ENCODE results near the gene ACOX1. TPM values are rescaled to one million over a fixed set of nuclear protein-coding genes. Genes with fewer than 3 reads are reported as not detected.

The ACOX1 gene
- total RNA-seq, 1 donor from 2014 or later, result 23.3 TPM

DNA sequence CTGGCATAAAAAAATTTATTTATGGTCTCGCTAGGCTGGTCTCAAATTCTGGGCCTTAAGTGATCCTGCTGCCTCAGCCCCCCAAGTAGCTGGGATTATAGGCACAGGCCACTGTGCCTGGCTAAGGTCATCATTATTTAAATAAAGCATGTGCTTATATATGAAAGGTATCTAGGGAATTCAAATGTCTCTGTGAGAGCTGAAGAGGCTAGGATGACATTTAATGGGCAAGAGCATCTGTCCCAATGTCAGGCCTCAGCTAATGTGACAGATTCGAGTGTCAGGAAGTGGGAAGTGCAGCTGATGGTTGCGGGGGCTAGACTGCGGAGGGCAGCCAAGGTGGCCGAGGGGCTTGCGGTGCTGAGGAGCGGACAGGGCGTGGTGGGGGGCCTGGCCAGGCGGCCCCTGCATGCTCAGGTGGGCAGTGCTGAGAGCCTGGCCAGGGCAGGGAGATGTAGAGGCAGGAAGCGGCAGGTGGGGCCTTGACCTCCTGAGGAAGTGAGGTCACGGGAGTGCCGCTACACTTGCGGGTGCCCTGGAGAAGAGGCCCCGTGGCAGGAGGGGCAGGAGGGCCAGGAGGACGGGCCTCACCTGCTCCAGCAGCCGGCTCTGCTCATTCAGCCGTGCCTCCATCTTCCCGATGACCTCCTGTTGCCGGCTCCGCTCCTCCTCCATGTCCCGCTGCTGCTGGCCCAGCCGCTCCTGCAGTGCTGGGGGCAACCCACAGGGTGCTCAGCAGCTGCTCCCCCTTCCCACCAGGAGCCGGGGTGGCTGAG, 61.6 kb downstream of the ACOX1 start:
- intact Hi-C loops (cut with micrococcal nuclease), result no loop called here
- ChIA-PET CTCF (no interaction called here), POLR2A (interaction anchor here (1.3 kb wide), 1 partner anchor 62 kb away, joined by 4 read pairs; the partner anchor contains the start of gene WBP2)
- Mint-ChIP-seq H3K4me3 (no peak overlapping the region), H3K4me1 (no peaks in the 10 kb centered on the region), H3K9me3 (no peaks in the 10 kb centered on the region), H3K36me3 (ENCODE audit: low read depth) (peaks cover 12% of the 10 kb centered on the region), H3K27me3 (no peaks in the 10 kb centered on the region), H3K27ac (no peak overlapping the region)
- no peak for ATAC-seq (ENCODE audit: low read depth)
- no peak for DNase-seq
- TF ChIP-seq, protein P1, sequence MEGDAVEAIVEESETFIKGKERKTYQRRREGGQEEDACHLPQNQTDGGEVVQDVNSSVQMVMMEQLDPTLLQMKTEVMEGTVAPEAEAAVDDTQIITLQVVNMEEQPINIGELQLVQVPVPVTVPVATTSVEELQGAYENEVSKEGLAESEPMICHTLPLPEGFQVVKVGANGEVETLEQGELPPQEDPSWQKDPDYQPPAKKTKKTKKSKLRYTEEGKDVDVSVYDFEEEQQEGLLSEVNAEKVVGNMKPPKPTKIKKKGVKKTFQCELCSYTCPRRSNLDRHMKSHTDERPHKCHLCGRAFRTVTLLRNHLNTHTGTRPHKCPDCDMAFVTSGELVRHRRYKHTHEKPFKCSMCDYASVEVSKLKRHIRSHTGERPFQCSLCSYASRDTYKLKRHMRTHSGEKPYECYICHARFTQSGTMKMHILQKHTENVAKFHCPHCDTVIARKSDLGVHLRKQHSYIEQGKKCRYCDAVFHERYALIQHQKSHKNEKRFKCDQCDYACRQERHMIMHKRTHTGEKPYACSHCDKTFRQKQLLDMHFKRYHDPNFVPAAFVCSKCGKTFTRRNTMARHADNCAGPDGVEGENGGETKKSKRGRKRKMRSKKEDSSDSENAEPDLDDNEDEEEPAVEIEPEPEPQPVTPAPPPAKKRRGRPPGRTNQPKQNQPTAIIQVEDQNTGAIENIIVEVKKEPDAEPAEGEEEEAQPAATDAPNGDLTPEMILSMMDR (IDR thresholded peaks at IDR 0.05), result no peak

DNA sequence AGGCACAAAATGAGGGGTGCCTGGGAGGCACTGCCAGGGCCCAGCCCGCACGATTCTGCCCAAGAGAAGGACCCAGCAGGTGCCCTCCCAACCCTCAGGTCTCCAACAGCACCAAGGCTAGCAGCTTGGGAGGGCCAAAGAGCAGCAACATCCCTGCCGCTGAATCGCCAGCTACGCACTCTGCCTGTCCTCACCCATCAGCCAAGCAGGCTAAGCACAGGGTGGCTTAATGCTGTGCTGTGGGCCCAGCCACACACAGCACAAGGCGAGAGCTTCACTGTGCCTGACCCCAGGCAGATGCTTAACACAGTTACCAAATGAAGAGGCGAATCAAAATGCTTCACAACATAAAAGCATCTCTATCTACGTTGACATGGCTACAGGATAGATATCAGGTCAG, 63.7 kb downstream of the ACOX1 start:
- H3K27me3 Mint-ChIP-seq, result no peaks in the 10 kb centered on the region
- no peak overlapping the region for H3K4me3 Mint-ChIP-seq
- DNase-seq (no peak), ATAC-seq (ENCODE audit: low read depth) (no peak)
- no peaks in the 10 kb centered on the region for H3K4me1 Mint-ChIP-seq
- TF ChIP-seq, protein P1 (IDR thresholded peaks at IDR 0.05), result no peak
- intact Hi-C loops (cut with micrococcal nuclease), result no loop called here
- ChIA-PET POLR2A (interaction anchor here (0.6 kb wide), 1 partner anchor 128 kb away, joined by 3 read pairs; no protein-coding TSS in a partner anchor), CTCF (no interaction called here)
- no peak overlapping the region for H3K27ac Mint-ChIP-seq
- H3K9me3 Mint-ChIP-seq, result no peaks in the 10 kb centered on the region
- H3K36me3 Mint-ChIP-seq (ENCODE audit: low read depth), result peaks cover 12% of the 10 kb centered on the region

DNA sequence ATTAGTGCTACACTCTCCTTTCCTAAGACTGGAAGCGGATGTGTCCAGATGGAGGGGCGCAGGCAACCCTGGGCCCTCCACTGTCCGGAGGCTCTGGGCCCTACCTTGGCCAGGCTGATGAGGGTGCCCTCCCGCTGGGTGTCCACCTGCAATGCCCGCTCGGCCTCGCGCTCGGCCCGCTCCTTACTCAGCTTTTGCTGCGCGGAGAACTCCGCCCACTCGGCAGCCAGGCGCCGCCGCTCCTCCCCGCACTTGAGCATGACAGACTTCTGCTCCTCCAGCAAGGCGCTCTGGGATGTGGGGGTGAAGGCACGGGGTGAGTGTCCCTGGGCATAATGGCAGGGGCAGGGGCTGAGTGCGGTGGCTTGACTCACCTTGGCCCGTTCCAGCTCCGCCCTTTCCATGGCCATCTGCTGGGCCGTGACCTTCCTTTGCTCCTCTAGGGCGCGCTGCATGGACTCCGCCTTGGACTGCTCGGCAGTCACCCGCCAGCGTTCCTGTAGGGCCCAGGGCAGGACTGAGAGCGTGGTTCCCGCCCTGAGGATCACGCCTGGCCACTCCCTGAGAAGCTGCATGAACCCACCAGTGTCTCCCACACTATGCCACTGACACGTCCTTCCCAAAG, 64.2 kb downstream of the ACOX1 start:
- CTCF ChIA-PET, result no interaction called here
- peaks cover 12% of the 10 kb centered on the region for H3K36me3 Mint-ChIP-seq (ENCODE audit: low read depth)
- H3K27me3 Mint-ChIP-seq, result no peaks in the 10 kb centered on the region
- intact Hi-C loops (cut with micrococcal nuclease), result no loop called here
- POLR2A ChIA-PET, result interaction anchor here (0.6 kb wide), 1 partner anchor 128 kb away, joined by 3 read pairs; no protein-coding TSS in a partner anchor
- TF ChIP-seq, protein P1 (IDR thresholded peaks at IDR 0.05), result no peak
- no peak overlapping the region for H3K4me3 Mint-ChIP-seq
- ATAC-seq (ENCODE audit: low read depth) (no peak), DNase-seq (no peak)
- H3K27ac Mint-ChIP-seq, result no peak overlapping the region
- H3K9me3 Mint-ChIP-seq, result no peaks in the 10 kb centered on the region
- no peaks in the 10 kb centered on the region for H3K4me1 Mint-ChIP-seq

DNA sequence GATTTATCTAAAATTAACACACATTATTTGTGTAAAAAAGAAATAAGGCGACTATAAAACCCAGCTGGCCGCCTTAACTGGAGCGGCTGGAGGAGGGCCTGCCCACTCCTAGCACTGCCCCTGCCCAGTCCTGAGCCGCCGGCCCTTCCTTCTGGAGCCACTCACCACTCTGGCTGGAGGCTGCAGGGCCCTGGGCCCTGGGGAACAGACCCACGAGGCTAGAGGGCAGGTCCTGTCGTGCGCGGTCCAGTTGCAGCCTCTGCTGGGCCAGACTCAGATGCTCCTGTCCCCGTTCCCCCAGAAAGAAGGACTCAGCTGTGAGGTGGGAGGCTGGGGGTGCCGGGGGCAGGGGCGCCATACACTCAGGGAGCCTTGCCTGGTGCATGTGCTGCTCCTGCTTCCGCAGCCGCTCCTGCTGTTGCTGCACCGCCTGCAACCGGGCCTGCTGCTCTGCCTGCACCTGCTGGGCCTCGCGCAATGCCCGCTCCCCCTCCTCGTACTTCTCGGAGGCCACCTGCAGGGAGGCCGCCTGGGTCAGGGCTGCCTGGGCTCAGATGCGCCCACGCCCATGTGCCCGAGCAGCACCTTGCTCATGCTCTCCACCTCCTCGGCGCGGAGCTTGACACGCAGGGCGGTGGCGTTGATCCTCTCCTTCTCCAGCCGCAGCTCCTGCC, 65.3 kb downstream of the ACOX1 start:
- Mint-ChIP-seq H3K9me3 (no peaks in the 10 kb centered on the region), H3K4me1 (no peaks in the 10 kb centered on the region), H3K36me3 (ENCODE audit: low read depth) (peaks cover 9% of the 10 kb centered on the region), H3K27me3 (no peaks in the 10 kb centered on the region), H3K27ac (no peak overlapping the region), H3K4me3 (no peak overlapping the region)
- intact Hi-C loops (cut with micrococcal nuclease), result no loop called here
- DNase-seq, result no peak
- POLR2A ChIA-PET, result no interaction called here
- CTCF ChIA-PET, result no interaction called here
- ATAC-seq (ENCODE audit: low read depth), result no peak
- TF ChIP-seq, protein P1 (IDR thresholded peaks at IDR 0.05), result no peak

DNA sequence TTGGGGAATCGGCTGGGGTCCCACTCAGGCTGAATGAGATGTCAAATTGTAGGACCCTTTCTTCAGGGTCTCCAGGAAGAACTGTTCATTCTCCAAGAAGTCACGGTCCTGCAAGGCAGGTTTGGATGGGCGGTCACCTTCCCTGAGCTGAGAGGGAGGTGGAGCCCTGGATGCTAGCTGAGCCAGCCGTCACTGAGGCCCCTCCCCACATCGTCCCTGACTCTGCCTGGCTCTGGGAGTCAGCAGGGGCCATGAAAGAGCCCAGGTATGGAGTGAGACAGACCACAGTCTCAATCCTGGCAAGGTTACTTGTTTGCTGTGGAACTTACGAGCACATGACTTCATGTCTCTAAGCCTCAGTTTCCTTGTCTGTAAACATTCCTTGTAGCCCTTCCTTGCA, 68.3 kb downstream of the ACOX1 start:
- Mint-ChIP-seq H3K27me3 (no peaks in the 10 kb centered on the region), H3K9me3 (no peaks in the 10 kb centered on the region), H3K4me1 (peaks cover 2% of the 10 kb centered on the region), H3K36me3 (ENCODE audit: low read depth) (peaks cover 7% of the 10 kb centered on the region), H3K27ac (no peak overlapping the region), H3K4me3 (no peak overlapping the region)
- ATAC-seq (ENCODE audit: low read depth) (no peak), DNase-seq (no peak)
- POLR2A ChIA-PET, result interaction anchor here (1.0 to 1.3 kb wide), 3 partner anchors 68 to 161 kb away, joined by 3 to 5 read pairs (median 3); partner anchors contain the start of genes ACOX1, SRP68 and TEN1
- intact Hi-C loops (cut with micrococcal nuclease), result no loop called here
- TF ChIP-seq, protein P1 (IDR thresholded peaks at IDR 0.05), result no peak
- CTCF ChIA-PET, result no interaction called here

All from activated B cell treated with CpG ODN at 0.5 μM for 24 hours (primary cell).